OCI-LY1 (cell line): ENCODE data around the gene RCAN1.
"Not testable (repeated sequence)": the region's sequence is repeated elsewhere in the genome, so short reads cannot be mapped to it uniquely, and the experiment has no call there.

Source experiments
- H2AFZ ChIP-seq: fragments of 200-600 bp; sonication (generic), shearing (Covaris generic); 2 replicates; pipeline ENCODE4 v1.6.0; 2014; ENCODE audit warnings: antibody characterized with exemption, mild to moderate bottlenecking, low read length
- H3F3A ChIP-seq: fragments of 200-600 bp; sonication (generic), shearing (Covaris generic); 2 replicates; pipeline ENCODE4 v1.6.0; 2014; ENCODE audit warnings: mild to moderate bottlenecking, antibody characterized with exemption, low read length, moderate library complexity; ENCODE audit not compliant: insufficient read depth
- H3K27ac ChIP-seq: fragments of 200-600 bp; sonication (generic); 2 replicates; pipeline ENCODE4 v1.5.1; 2014; ENCODE audit warnings: low read length, mixed run types, mild to moderate bottlenecking, low read depth; ENCODE audit not compliant: poor library complexity, severe bottlenecking
- H3K27me3 ChIP-seq: fragments of 200-600 bp; sonication (generic); 2 replicates; pipeline ENCODE4 v1.6.0; 2014; ENCODE audit warnings: antibody characterized with exemption, mild to moderate bottlenecking, low read length, moderate library complexity; ENCODE audit not compliant: insufficient read depth
- H3K36me3 ChIP-seq: fragments of 200-600 bp; sonication (generic); 2 replicates; pipeline ENCODE4 v1.6.1; 2014; ENCODE audit warnings: mild to moderate bottlenecking, antibody characterized with exemption, low read length, moderate library complexity, mixed read lengths; ENCODE audit not compliant: insufficient read depth
- H3K4me1 ChIP-seq: fragments of 200-600 bp; sonication (generic); 2 replicates; pipeline ENCODE4 v1.5.1; 2014; ENCODE audit warnings: mild to moderate bottlenecking, low read length, moderate library complexity; ENCODE audit not compliant: insufficient read depth, severe bottlenecking
- H3K4me2 ChIP-seq: fragments of 200-600 bp; sonication (generic), shearing (Covaris generic); 2 replicates; pipeline ENCODE4 v1.6.1; 2014; ENCODE audit warnings: low read length
- H3K4me3 ChIP-seq: fragments of 200-600 bp; sonication (generic); 2 replicates; pipeline ENCODE4 v1.5.1; 2014; ENCODE audit warnings: low read length, low read depth, mild to moderate bottlenecking, mixed read lengths; ENCODE audit not compliant: poor library complexity, severe bottlenecking
- H3K79me2 ChIP-seq: fragments of 200-600 bp; shearing (Covaris generic); 2 replicates; pipeline ENCODE4 v1.6.1; 2016; ENCODE audit warnings: mixed run types, low read length, mixed read lengths; ENCODE audit not compliant: insufficient read depth
- H3K9ac ChIP-seq: fragments of 200-600 bp; sonication (generic), shearing (Covaris generic); 2 replicates; pipeline ENCODE4 v1.6.1; 2014; ENCODE audit warnings: mild to moderate bottlenecking, low read length, mixed read lengths
- H3K9me2 ChIP-seq: fragments of 200-600 bp; sonication (generic), shearing (Covaris generic); 2 replicates; pipeline ENCODE4 v1.6.1; 2014; ENCODE audit warnings: low read depth, mild to moderate bottlenecking, low read length, mixed read lengths
- H3K9me3 ChIP-seq: fragments of 200-600 bp; shearing (Covaris generic); 2 replicates; pipeline ENCODE4 v1.6.1; 2014; ENCODE audit warnings: low read length, mixed read lengths
- H4K20me1 ChIP-seq: fragments of 200-600 bp; sonication (generic), shearing (Covaris generic); 2 replicates; pipeline ENCODE4 v1.6.0; 2016; ENCODE audit warnings: mild to moderate bottlenecking, low read length; ENCODE audit not compliant: insufficient read depth
- EZH2 ChIP-seq: fragments of 200-600 bp; sonication (generic), shearing (Covaris generic); IDR thresholded peaks from 2 replicates; pipeline ENCODE4 v1.8.0; 2017; ENCODE audit warnings: borderline replicate concordance, mixed run types, mild to moderate bottlenecking, antibody characterized with exemption, low read length, moderate library complexity, mixed read lengths
- TF ChIP-seq, protein P1 (sequence below): fragments of 200-600 bp; sonication (generic), shearing (Covaris generic); IDR thresholded peaks from 2 replicates; pipeline ENCODE4 v1.5.1; 2017; ENCODE audit warnings: mild to moderate bottlenecking, antibody characterized with exemption, low read length, moderate library complexity, mixed read lengths

Gene RCAN1

GRCh38 chr21:34557261-34557660 is 57.7 kb downstream of the RCAN1 start:
- Histone ChIP-seq H3K4me3 (no peak overlapping the region), H3K79me2 (no peaks in the 10 kb centered on the region), H4K20me1 (no peaks in the 10 kb centered on the region), H3K4me2 (no peak overlapping the region), H2AFZ (no peak overlapping the region), H3K4me1 (no peaks in the 10 kb centered on the region), H3K9me3 (no peaks in the 10 kb centered on the region; the same call in 1 of the 2 replicates), H3K27me3 (no peaks in the 10 kb centered on the region; the same call in 1 of the 2 replicates), H3K27ac (no peak overlapping the region), H3F3A (no peaks in the 10 kb centered on the region), H3K9ac (no peak overlapping the region), H3K9me2 (no peaks in the 10 kb centered on the region), H3K36me3 (no peaks in the 10 kb centered on the region; the same call in 1 of the 2 replicates)
- TF ChIP-seq, protein P1, sequence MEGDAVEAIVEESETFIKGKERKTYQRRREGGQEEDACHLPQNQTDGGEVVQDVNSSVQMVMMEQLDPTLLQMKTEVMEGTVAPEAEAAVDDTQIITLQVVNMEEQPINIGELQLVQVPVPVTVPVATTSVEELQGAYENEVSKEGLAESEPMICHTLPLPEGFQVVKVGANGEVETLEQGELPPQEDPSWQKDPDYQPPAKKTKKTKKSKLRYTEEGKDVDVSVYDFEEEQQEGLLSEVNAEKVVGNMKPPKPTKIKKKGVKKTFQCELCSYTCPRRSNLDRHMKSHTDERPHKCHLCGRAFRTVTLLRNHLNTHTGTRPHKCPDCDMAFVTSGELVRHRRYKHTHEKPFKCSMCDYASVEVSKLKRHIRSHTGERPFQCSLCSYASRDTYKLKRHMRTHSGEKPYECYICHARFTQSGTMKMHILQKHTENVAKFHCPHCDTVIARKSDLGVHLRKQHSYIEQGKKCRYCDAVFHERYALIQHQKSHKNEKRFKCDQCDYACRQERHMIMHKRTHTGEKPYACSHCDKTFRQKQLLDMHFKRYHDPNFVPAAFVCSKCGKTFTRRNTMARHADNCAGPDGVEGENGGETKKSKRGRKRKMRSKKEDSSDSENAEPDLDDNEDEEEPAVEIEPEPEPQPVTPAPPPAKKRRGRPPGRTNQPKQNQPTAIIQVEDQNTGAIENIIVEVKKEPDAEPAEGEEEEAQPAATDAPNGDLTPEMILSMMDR = no peak
- no peak for TF ChIP-seq EZH2

- H3K27me3 ChIP-seq, H3K79me2 ChIP-seq, H3F3A ChIP-seq, H3K9me2 ChIP-seq, H3K36me3 ChIP-seq, H3K4me1 ChIP-seq, H3K4me2 ChIP-seq, H3K9me3 ChIP-seq, H2AFZ ChIP-seq, H3K27ac ChIP-seq, H4K20me1 ChIP-seq, H3K9ac ChIP-seq, H3K4me3 ChIP-seq: not testable (repeated sequence)
Measured at GRCh38 chr21:34554670-34555069, 60.2 kb downstream of the RCAN1 start.

- Histone ChIP-seq H3K27ac (no peak overlapping the region), H3K79me2 (no peaks in the 10 kb centered on the region), H3K9ac (no peak overlapping the region), H3K36me3 (no peaks in the 10 kb centered on the region; the same call in 1 of the 2 replicates), H3F3A (no peaks in the 10 kb centered on the region), H3K4me1 (no peaks in the 10 kb centered on the region), H3K4me3 (no peak overlapping the region), H3K27me3 (no peaks in the 10 kb centered on the region), H2AFZ (no peak overlapping the region), H3K9me2 (no peaks in the 10 kb centered on the region), H4K20me1 (no peaks in the 10 kb centered on the region), H3K4me2 (no peak overlapping the region), H3K9me3 (no peaks in the 10 kb centered on the region; the same call in 1 of the 2 replicates)
- TF ChIP-seq, protein P1 = no peak
- TF ChIP-seq EZH2 = no peak
Measured at GRCh38 chr21:34554227-34554626, 60.7 kb downstream of the RCAN1 start.

DNA sequence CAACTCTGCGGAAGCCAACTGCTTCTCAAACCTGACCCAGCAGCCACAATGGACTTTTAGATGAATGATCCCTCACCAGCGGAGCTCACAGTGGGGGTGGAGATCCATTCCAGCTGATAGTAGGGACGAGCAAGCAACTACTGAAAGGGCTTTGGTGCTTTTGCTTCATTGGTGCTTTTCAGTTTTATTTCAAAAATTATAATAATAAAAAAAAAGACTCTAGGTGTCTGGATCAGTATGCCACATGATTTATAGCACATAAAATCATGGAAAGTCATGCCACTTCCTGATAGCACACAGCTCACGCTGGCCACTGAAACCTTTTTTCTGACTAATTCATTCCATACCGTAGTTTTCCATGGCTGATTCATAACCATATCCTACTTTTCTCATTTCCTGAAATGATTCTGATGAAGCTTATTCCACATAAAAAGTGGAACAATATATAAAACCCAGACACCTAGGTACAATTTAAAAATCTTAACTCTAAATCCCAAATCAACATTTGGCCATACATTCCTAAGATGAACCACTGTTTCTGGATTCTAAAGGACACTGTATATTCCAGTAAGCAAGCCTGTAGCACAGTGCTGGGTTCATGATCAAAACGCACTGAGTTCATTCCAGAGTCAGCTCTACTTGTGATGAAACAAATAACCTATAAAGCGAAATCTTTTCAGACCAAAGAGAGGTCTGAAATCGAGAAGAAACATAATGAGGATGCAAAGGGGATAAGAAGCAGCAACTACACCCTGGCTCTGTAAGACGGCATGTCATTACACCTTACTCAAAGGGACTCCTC is 61.6 kb downstream of the RCAN1 start:
- Histone ChIP-seq H3K9ac (no peak overlapping the region), H3K4me2 (no peak overlapping the region)

More for the DNA sequence above, 61.6 kb downstream of the RCAN1 start:
- H4K20me1 ChIP-seq = no peaks in the 10 kb centered on the region
- H3K9me2 ChIP-seq = no peaks in the 10 kb centered on the region
- H3F3A ChIP-seq = no peaks in the 10 kb centered on the region
- H3K79me2 ChIP-seq = no peaks in the 10 kb centered on the region
- no peak overlapping the region for H3K27ac ChIP-seq
- no peaks in the 10 kb centered on the region; the same call in 1 of the 2 replicates for H3K9me3 ChIP-seq
- no peaks in the 10 kb centered on the region; the same call in 1 of the 2 replicates for H3K36me3 ChIP-seq
- H3K4me1 ChIP-seq = no peaks in the 10 kb centered on the region
- H2AFZ ChIP-seq = no peak overlapping the region
- TF ChIP-seq, protein P1 = no peak
- no peak for TF ChIP-seq EZH2
- H3K4me3 ChIP-seq = no peak overlapping the region
- H3K27me3 ChIP-seq = no peaks in the 10 kb centered on the region
